ENCODE measurements around the gene KCNB1. TPM values are rescaled to one million over a fixed set of nuclear protein-coding genes. Genes with fewer than 3 reads are reported as not detected.

Gene KCNB1
- total RNA-seq, 1 donor from 2014 or later = 0.98 TPM

DNA sequence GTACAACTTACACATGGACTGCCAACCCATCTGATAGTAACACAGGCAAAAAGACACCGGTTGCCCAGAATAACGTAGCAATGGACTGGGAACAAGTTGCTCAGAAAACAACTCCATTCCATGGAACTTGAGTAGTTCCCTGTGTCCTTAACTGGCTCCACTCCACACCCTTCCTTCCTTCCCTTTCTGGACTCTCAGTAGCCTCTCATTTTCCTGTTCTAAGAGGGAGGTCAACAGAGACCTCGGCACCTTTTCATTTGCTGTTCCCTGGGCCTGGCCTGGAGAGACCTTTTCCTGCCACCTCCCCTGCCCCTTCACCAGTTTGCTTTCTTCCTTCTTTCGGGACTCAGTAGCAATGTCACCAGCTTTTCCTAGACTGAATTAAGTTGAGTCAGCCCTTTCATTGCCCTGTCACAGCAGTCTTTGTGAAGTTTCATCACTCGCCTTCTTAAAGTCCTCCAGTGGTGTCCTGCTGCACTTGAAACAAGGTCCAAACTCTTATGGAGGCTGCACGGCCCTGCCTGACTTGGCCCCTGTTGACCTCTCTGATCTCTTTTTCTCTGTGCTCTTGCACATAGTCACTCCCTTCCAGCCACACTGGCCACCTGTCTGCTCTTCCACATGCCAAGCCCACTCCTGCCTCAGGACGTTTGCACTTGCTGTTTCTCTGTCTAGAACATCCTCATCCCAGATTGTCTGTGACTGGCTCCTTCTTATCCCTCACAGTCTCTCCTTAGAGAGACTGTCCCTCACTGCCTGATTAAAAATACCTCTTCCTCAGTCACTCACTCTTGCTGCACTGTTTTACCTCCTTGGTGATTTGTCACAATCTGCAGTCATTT, 90.8 kb downstream of the KCNB1 start:
- no peak overlapping the region for H3K4me3 Mint-ChIP-seq (ENCODE audit: low read depth)
- no peaks in the 10 kb centered on the region for H3K36me3 Mint-ChIP-seq (ENCODE audit: insufficient read depth)
- peaks cover 17% of the 10 kb centered on the region for H3K27me3 Mint-ChIP-seq
- TF ChIP-seq CTCF (IDR thresholded peaks at IDR 0.05; ENCODE audit: unreplicated experiment) = no peak
- DNase-seq (ENCODE audit: low spot score, unreplicated experiment) = no peak
- H3K27ac Mint-ChIP-seq = no peak overlapping the region
- no peaks in the 10 kb centered on the region for H3K4me1 Mint-ChIP-seq (ENCODE audit: low read depth)
- H3K9me3 Mint-ChIP-seq (ENCODE audit: low read depth) = no peaks in the 10 kb centered on the region

- no peak overlapping the region for H3K27ac Mint-ChIP-seq
- peaks cover 17% of the 10 kb centered on the region for H3K27me3 Mint-ChIP-seq
- no peak overlapping the region for H3K4me3 Mint-ChIP-seq (ENCODE audit: low read depth)
- no peaks in the 10 kb centered on the region for H3K9me3 Mint-ChIP-seq (ENCODE audit: low read depth)
- DNase-seq (ENCODE audit: low spot score, unreplicated experiment) = no peak
- no peaks in the 10 kb centered on the region for H3K4me1 Mint-ChIP-seq (ENCODE audit: low read depth)
- TF ChIP-seq CTCF (IDR thresholded peaks at IDR 0.05; ENCODE audit: unreplicated experiment) = no peak
- no peaks in the 10 kb centered on the region for H3K36me3 Mint-ChIP-seq (ENCODE audit: insufficient read depth)
Observed at GRCh38 chr20:49389854-49390253, 92.6 kb downstream of the KCNB1 start.

- DNase-seq (ENCODE audit: low spot score, unreplicated experiment) = no peak
- H3K27me3 Mint-ChIP-seq = peaks cover 20% of the 10 kb centered on the region
- no peaks in the 10 kb centered on the region for H3K4me1 Mint-ChIP-seq (ENCODE audit: low read depth)
- TF ChIP-seq CTCF (IDR thresholded peaks at IDR 0.05; ENCODE audit: unreplicated experiment) = no peak
- H3K4me3 Mint-ChIP-seq (ENCODE audit: low read depth) = no peak overlapping the region
- no peaks in the 10 kb centered on the region for H3K36me3 Mint-ChIP-seq (ENCODE audit: insufficient read depth)
- no peak overlapping the region for H3K27ac Mint-ChIP-seq
- H3K9me3 Mint-ChIP-seq (ENCODE audit: low read depth) = no peaks in the 10 kb centered on the region
Observed at GRCh38 chr20:49388744-49389143, 93.7 kb downstream of the KCNB1 start.

GRCh38 chr20:49387581-49387939, 94.9 kb downstream of the KCNB1 start:
- Mint-ChIP-seq H3K36me3 (ENCODE audit: insufficient read depth) (no peaks in the 10 kb centered on the region), H3K9me3 (ENCODE audit: low read depth) (no peaks in the 10 kb centered on the region), H3K27me3 (peaks cover 24% of the 10 kb centered on the region), H3K27ac (no peak overlapping the region), H3K4me1 (ENCODE audit: low read depth) (no peaks in the 10 kb centered on the region), H3K4me3 (ENCODE audit: low read depth) (no peak overlapping the region)
- no peak for DNase-seq (ENCODE audit: low spot score, unreplicated experiment)
- no peak for TF ChIP-seq CTCF (IDR thresholded peaks at IDR 0.05; ENCODE audit: unreplicated experiment)

DNA sequence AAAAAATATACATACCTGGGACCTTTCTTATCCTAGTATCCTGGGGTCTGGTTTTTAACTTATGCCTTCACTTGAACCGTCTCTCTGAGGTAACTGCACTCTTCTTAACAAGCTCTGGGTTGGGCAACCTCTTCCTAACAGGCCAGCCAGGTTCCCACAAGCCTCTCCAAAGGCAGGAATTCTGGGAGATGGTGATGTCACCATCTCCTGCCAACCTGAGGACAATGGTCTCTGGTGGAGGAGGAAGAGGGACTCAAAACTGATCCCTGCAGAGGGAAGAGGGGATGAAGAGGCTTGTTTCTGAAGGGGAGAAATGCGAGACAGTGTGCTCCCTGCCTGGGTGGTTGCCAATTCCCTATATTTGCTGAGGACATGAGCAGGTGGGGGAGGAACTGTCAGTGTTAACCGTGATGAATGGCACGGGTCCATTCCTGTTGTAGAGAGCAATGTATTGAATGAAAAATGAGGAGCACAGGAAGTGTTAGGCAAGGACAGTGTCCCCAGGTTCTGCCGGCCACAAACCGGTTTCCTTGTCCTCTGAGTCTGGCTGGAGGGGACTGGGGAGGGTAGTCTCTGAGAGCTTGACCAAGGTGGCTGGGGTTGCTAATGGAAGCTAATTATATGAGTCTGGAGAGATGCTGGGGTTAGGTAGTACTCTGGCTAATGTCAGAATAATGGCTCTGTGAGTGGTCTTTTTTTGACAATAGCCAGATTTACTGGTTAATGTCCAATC, 95.5 kb downstream of the KCNB1 start:
- TF ChIP-seq CTCF (IDR thresholded peaks at IDR 0.05; ENCODE audit: unreplicated experiment) = no peak
- Mint-ChIP-seq H3K27me3 (peaks cover 24% of the 10 kb centered on the region), H3K9me3 (ENCODE audit: low read depth) (no peaks in the 10 kb centered on the region), H3K4me1 (ENCODE audit: low read depth) (no peaks in the 10 kb centered on the region), H3K36me3 (ENCODE audit: insufficient read depth) (no peaks in the 10 kb centered on the region), H3K4me3 (ENCODE audit: low read depth) (no peak overlapping the region), H3K27ac (peak overlapping the region; percentile 21)
- no peak for DNase-seq (ENCODE audit: low spot score, unreplicated experiment)

All from progenitor cell of endocrine pancreas (in vitro differentiated cells).